Heart left ventricle (tissue), 16 donors: ENCODE data around the gene NUFIP2. TPM values are rescaled to one million over a fixed set of nuclear protein-coding genes. Genes with fewer than 3 reads are reported as not detected.
"Not testable (repeated sequence)": the region's sequence is repeated elsewhere in the genome, so short reads cannot be mapped to it uniquely, and the experiment has no call there.

Experiments used
- ATAC-seq, 4 donors: fragments of 200-7000 bp; cut with Tn5 transposase; one replicate each; pipeline ENCODE4 v1.9.1; 2020 to 2022; ENCODE audit warnings: moderate library complexity in 4 of 4, mild to moderate bottlenecking in 3 of 4, moderate number of reproducible peaks in 1 of 4
- DNase-seq, 5 donors: peaks; one replicate each; pipeline ENCODE4 v3.0.0-alpha.2; 2020
- H3K27ac ChIP-seq, 12 donors: fragments of 200-600 bp; sonication (generic) in 4 of 12; one replicate each; pipeline versions ENCODE4 v1.5.0 to v1.8.0; 2016 to 2022; ENCODE audit warnings: mild to moderate bottlenecking in 2 of 12
- H3K27me3 ChIP-seq, 9 donors: fragments of 200-600 bp; sonication (generic) in 2 of 9; one replicate each; pipeline versions ENCODE4 v1.5.1 to v1.8.0; 2016 to 2022; ENCODE audit warnings: mild to moderate bottlenecking in 3 of 9
- H3K36me3 ChIP-seq, 9 donors: fragments of 200-600 bp; sonication (generic) in 2 of 9; one replicate each; pipeline versions ENCODE4 v1.5.0 to v1.8.0; 2018 to 2022; ENCODE audit warnings: mild to moderate bottlenecking in 2 of 9
- H3K4me1 ChIP-seq, 12 donors: fragments of 200-600 bp; sonication (generic) in 4 of 12; one replicate each; pipeline versions ENCODE4 v1.5.0 to v1.8.0; 2016 to 2022; ENCODE audit warnings: mild to moderate bottlenecking in 3 of 12
- H3K4me3 ChIP-seq, 12 donors: fragments of 200-600 bp; sonication (generic) in 4 of 12; one replicate each; pipeline versions ENCODE4 v1.5.0 to v1.8.0; 2017 to 2022; ENCODE audit warnings: mild to moderate bottlenecking in 9 of 12, moderate library complexity in 4 of 12
- H3K9me3 ChIP-seq, 12 donors: fragments of 200-600 bp; sonication (generic) in 4 of 12; one replicate each; pipeline versions ENCODE4 v1.5.0 to v1.8.0; 2016 to 2022; ENCODE audit warnings: mild to moderate bottlenecking in 1 of 12
- CTCF ChIP-seq, 12 donors: fragments of 200-600 bp; sonication (generic) in 4 of 12; IDR thresholded peaks; one replicate each; pipeline versions ENCODE4 v1.5.0 to v1.8.0; 2018 to 2022; ENCODE audit warnings: antibody characterized with exemption in 12 of 12, mild to moderate bottlenecking in 5 of 12
- POLR2A ChIP-seq, 2 donors: fragments of 450-650 bp; IDR thresholded peaks; one replicate each; pipeline ENCODE4 v1.6.1; 2017; ENCODE audit warnings: antibody characterized with exemption in 2 of 2, mild to moderate bottlenecking in 2 of 2, moderate library complexity in 2 of 2
- WGBS, 4 donors: extraction: QIAGEN DNeasy Blood & Tissue Kit in 2 of 4; methylation state at CpG; one replicate each; pipeline versions ENCODE4 v1.1.5 to v1.1.7; 2013 to 2018; 5-methylcytosine and 5-hydroxymethylcytosine counted together
- intact Hi-C, 10 donors: fragments of 100-400 bp; cut with DNase I; formaldehyde crosslinking; loops; one replicate each; pipeline versions ENCODE4 v1.11.1 to v1.14.2; 2022
- polyA plus RNA-seq, 2 donors: library from polyadenylated mRNA; stranded (reverse); fragments of 200-250 nt; gene quantifications; one replicate each; pipeline ENCODE4 v1.2.3, GENCODE V29; 2013
- total RNA-seq, 9 donors: library from RNA; depleted of rRNA in 2 of 9; stranded (reverse); fragments of >200 nt in 2 of 9; fragmentation: NEBNext Ultra II Directional in 3 of 9; extraction: Animal tissue kit (Norgen Biotek cat#: 25700) in 3 of 9; gene quantifications; one replicate each; pipeline versions ENCODE4 v1.1.0 to v1.2.4, GENCODE V29; 2016 to 2023
- donor health status: ischemic (EF 13 %, LVEDD 7.1; RV severe dilation, severe dysfunction).
- donor health status: healthy with polysubstance abuse.
- donor health status: DM: no; HTN: yes; CAD: no.
- donor health status: DM: no; HTN: no; CAD: no.
- donor health status: ischemic (EF 25% LVEDD 6.9; RV normal size, moderate dysfunction).
- donor health status: ischemic (EF 25% LVEDD 5.7; RV mildly dilated, moderate dysfunction).
- donor health status: healthy.
- donor health status: DM: yes; HTN: yes; CAD: no.
- donor health status: ischemic (EF 35%, LVEDD 5.7; RV mildly dilated, moderate dysfunction).
- donor health status: nonischemic (EF 11% LVEDD 7.7; RV severe dilation, severe dysfunction).
- donor health status: DM: yes; HTN: yes; CAD: no.
- donor health status: PGD.
- donor health status: ischemic (EF 29% LVEDD 5.4; RV normal size, mild dysfunction).
- donor health status: nonischemic (EF 23%, LVEDD 6.1; RV moderate dilation, normal function).

The NUFIP2 gene
- total and polyA plus RNA-seq, 11 donors = 8.4 to 51.5 (median 29.9) TPM

GRCh38 chr17:29233301-29233700 lies 60.6 kb downstream of the NUFIP2 start:
- TF ChIP-seq POLR2A (IDR thresholded peaks at IDR 0.05) (no peak), CTCF (IDR thresholded peaks at IDR 0.05) (no peak)

GRCh38 chr17:29225396-29225795 lies 68.6 kb downstream of the NUFIP2 start:
- intact Hi-C loops = loop anchor here in 1 of 10 donors (10.0 kb wide), 1 partner anchor 261 kb away; no protein-coding TSS in a partner anchor
- H3K4me3 ChIP-seq = no peak overlapping the region
- H3K4me1 ChIP-seq = no peaks in the 10 kb centered on the region
- ATAC-seq (no peak), DNase-seq (no peak)
- no peak for TF ChIP-seq CTCF (IDR thresholded peaks at IDR 0.05)
- no peak for TF ChIP-seq POLR2A (IDR thresholded peaks at IDR 0.05)
- H3K27ac ChIP-seq = no peak overlapping the region
- H3K36me3 ChIP-seq = no peaks in the 10 kb centered on the region
- H3K27me3 ChIP-seq = no peaks in the 10 kb centered on the region
- no peaks in the 10 kb centered on the region for H3K9me3 ChIP-seq

More at GRCh38 chr17:29233301-29233700, 60.6 kb downstream of the NUFIP2 start:
- no peak overlapping the region for H3K4me3 ChIP-seq
- WGBS, 4 donors = 93 to 100% (median 95%) methylated on average over 1 of the region's 1 CpG
- no peaks in the 10 kb centered on the region for H3K27me3 ChIP-seq
- DNase-seq (no peak), ATAC-seq (no peak)
- no peaks in the 10 kb centered on the region for H3K36me3 ChIP-seq
- no peaks in the 10 kb centered on the region for H3K9me3 ChIP-seq
- peaks cover 0 to 10% (median 0%) of the 10 kb centered on the region in 12 donors for H3K4me1 ChIP-seq
- no peak overlapping the region for H3K27ac ChIP-seq
- intact Hi-C loops = no loop called here

GRCh38 chr17:29221338-29221737 lies 72.6 kb downstream of the NUFIP2 start:
- intact Hi-C loops = loop anchor here in 1 of 10 donors (10.0 kb wide), 1 partner anchor 257 kb away; no protein-coding TSS in a partner anchor
- ATAC-seq, H3K4me3 ChIP-seq, H3K27me3 ChIP-seq, DNase-seq, H3K27ac ChIP-seq, H3K36me3 ChIP-seq, H3K9me3 ChIP-seq: not testable (repeated sequence)
- 96 to 97% (median 96%) methylated on average over 11 of the region's 11 CpGs for WGBS, 4 donors
- peaks cover 0 to 10% (median 5%) of the 10 kb centered on the region in 12 donors for H3K4me1 ChIP-seq

- Histone ChIP-seq H3K27me3 (no peaks in the 10 kb centered on the region), H3K4me3 (no peak overlapping the region), H3K36me3 (no peaks in the 10 kb centered on the region), H3K27ac (no peak overlapping the region), H3K4me1 (peaks cover 0 to 10% (median 5%) of the 10 kb centered on the region in 12 donors), H3K9me3 (no peaks in the 10 kb centered on the region)
- WGBS, 4 donors = 13 to 16% (median 14%) methylated on average over 14 of the region's 14 CpGs
- ATAC-seq = peak; percentile 67 to 90 (median 88)
- TF ChIP-seq POLR2A (IDR thresholded peaks at IDR 0.05) (no peak), CTCF (IDR thresholded peaks at IDR 0.05) (peak; percentile 88 to 97 (median 94))
- intact Hi-C loops = loop anchor here (1.0 to 10.0 kb wide), 10 partner anchors 37 to 255 kb away; partner anchors contain the start of gene MYO18A (in 4 of the 10)
- peak; percentile 69 to 79 (median 75) for DNase-seq
These were observed 74.4 kb downstream of the NUFIP2 start for GRCh38 chr17:29219378-29220047.
